ENCODE measurements around the gene ENDOV. TPM values are rescaled to one million over a fixed set of nuclear protein-coding genes. Genes with fewer than 3 reads are reported as not detected.

Gene ENDOV
- total and polyA plus RNA-seq, 2 of the 13 experiments (the other 11 are each of a cell fraction or from before 2014, with no cell fraction given) = 15.1 to 17.1 TPM

GRCh38 chr17:80454557-80455335 lies 39.8 kb downstream of the ENDOV start (continued):
- TF ChIP-seq NR2F6 (IDR thresholded peaks at IDR 0.05) = no peak
- no peak; the same call in 1 of the 2 replicates for TF ChIP-seq NR2F6 (CRISPR knock-in tag; IDR thresholded peaks at IDR 0.05)
- TF ChIP-seq ZNF160 (CRISPR knock-in tag; IDR thresholded peaks at IDR 0.05) = peak; percentile 85
- 0 out of 2 replicates have a peak, but pooled peaks have one; percentile 94 for TF ChIP-seq SNAI1 (CRISPR knock-in tag; IDR thresholded peaks at IDR 0.05; ENCODE audit: borderline replicate concordance)
- no peak; the same call in 1 of the 2 replicates for TF ChIP-seq ZFP82 (CRISPR knock-in tag; IDR thresholded peaks at IDR 0.05; ENCODE audit: borderline replicate concordance)
- TF ChIP-seq ZNF556 (CRISPR knock-in tag; IDR thresholded peaks at IDR 0.05; ENCODE audit: borderline replicate concordance) = peak; percentile 23; the same call in 1 of the 2 replicates
- 0 out of 2 replicates have a peak, but pooled peaks have one; percentile 33 for TF ChIP-seq PREB (CRISPR knock-in tag; IDR thresholded peaks at IDR 0.05)
- 0 out of 2 replicates have a peak, but pooled peaks have one; percentile 16 for TF ChIP-seq NFATC3 (CRISPR knock-in tag; IDR thresholded peaks at IDR 0.05)
- no peak for TF ChIP-seq HMG20A (CRISPR knock-in tag; IDR thresholded peaks at IDR 0.05; ENCODE audit: borderline replicate concordance)
- TF ChIP-seq DPF2 (CRISPR knock-in tag; IDR thresholded peaks at IDR 0.05; ENCODE audit: borderline replicate concordance, low read depth) = no peak
- TF ChIP-seq MTERF4 (CRISPR knock-in tag; IDR thresholded peaks at IDR 0.05) = peak; percentile 80; the same call in 1 of the 2 replicates
- TF ChIP-seq MLLT10 (CRISPR knock-in tag; IDR thresholded peaks at IDR 0.05) = no peak
- no peak for TF ChIP-seq ZNF280D (CRISPR knock-in tag; IDR thresholded peaks at IDR 0.05)
- TF ChIP-seq ZNF597 (CRISPR knock-in tag; IDR thresholded peaks at IDR 0.05) = 0 out of 2 replicates have a peak, but pooled peaks have one; percentile 89
- TF ChIP-seq HOMEZ (CRISPR knock-in tag; IDR thresholded peaks at IDR 0.05; ENCODE audit: low read depth) = no peak
- TF ChIP-seq SRF (IDR thresholded peaks at IDR 0.05; ENCODE audit: low read depth, low read length) = no peak
- TF ChIP-seq SOX5 (CRISPR knock-in tag; IDR thresholded peaks at IDR 0.05; ENCODE audit: borderline replicate concordance) = 0 out of 2 replicates have a peak, but pooled peaks have one; percentile 9
- TF ChIP-seq RNF219 (CRISPR knock-in tag; IDR thresholded peaks at IDR 0.05) = no peak; the same call in 1 of the 2 replicates
- TF ChIP-seq ZNF317 (CRISPR knock-in tag; IDR thresholded peaks at IDR 0.05) = no peak
